NOMO-1 treated with DMSO at 0.1 percent for 48 hours (cell line): Measurements from ENCODE around the gene SYNPO2.
"Not testable (repeated sequence)": the region's sequence is repeated elsewhere in the genome, so short reads cannot be mapped to it uniquely, and the experiment has no call there.

ENCODE experiments used
- DNase-seq: peaks from one replicate; lab custom pipeline; 2025; ENCODE audit not compliant: unreplicated experiment; lab: John Stamatoyannopoulos, UW

SYNPO2 gene

DNA sequence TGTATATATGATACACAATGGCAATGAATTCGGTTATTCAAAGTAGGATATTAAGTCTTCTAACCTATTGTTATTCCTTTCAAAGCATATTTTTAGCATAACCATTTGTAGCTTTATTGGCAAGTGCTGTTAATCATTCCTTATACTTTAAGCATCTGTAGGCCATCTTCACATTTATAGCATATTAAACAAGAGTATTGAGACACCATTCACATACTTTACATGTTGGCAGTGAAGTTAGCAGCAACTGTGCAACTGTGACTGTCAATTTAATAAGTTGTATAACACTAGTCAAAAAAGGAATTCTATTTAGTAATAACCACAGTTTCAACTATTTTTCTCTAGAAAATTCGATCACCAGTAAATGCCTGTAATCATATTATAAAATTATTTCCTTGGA lies 139.6 kb downstream of the SYNPO2 start:
- no peak for DNase-seq

DNA sequence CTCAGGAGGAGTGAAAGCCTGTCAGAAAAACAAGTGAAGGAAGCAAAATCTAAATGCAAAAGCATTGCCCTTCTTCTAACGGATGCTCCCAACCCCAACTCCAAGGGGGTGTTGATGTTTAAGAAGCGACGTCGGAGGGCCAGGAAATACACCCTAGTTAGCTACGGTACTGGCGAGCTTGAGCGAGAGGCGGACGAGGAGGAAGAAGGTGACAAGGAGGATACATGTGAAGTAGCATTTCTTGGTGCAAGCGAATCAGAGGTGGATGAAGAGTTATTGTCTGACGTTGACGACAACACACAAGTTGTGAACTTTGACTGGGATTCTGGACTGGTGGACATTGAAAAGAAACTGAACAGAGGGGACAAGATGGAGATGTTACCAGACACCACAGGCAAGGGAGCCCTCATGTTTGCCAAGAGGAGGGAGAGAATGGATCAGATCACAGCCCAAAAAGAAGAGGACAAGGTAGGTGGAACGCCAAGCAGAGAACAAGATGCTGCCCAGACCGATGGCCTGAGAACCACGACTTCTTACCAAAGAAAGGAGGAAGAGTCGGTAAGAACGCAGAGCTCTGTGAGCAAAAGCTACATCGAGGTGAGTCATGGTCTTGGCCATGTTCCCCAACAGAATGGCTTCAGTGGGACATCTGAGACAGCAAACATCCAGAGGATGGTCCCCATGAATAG lies 141.3 kb downstream of the SYNPO2 start:
- DNase-seq = no peak

DNA sequence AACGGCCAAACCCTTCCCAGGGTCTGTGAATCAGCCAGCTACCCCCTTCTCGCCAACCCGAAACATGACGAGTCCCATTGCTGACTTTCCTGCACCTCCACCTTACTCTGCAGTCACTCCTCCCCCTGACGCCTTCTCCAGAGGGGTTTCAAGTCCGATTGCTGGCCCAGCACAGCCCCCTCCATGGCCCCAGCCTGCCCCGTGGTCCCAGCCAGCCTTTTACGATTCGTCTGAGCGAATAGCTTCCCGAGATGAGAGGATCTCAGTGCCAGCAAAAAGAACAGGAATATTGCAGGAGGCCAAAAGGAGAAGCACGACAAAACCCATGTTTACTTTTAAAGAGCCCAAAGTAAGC lies 141.9 kb downstream of the SYNPO2 start:
- no peak for DNase-seq

DNA sequence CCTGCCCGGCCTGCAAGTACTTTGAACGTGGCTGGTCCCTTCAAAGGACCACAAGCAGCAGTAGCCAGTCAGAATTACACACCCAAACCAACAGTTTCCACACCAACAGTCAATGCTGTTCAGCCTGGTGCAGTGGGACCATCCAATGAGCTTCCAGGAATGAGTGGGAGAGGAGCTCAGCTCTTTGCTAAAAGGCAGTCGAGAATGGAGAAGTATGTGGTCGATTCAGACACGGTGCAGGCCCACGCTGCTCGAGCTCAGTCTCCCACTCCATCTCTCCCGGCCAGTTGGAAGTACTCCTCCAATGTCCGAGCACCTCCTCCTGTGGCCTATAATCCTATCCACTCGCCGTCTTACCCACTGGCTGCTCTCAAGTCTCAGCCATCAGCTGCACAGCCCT lies 142.6 kb downstream of the SYNPO2 start:
- DNase-seq = no peak

DNA sequence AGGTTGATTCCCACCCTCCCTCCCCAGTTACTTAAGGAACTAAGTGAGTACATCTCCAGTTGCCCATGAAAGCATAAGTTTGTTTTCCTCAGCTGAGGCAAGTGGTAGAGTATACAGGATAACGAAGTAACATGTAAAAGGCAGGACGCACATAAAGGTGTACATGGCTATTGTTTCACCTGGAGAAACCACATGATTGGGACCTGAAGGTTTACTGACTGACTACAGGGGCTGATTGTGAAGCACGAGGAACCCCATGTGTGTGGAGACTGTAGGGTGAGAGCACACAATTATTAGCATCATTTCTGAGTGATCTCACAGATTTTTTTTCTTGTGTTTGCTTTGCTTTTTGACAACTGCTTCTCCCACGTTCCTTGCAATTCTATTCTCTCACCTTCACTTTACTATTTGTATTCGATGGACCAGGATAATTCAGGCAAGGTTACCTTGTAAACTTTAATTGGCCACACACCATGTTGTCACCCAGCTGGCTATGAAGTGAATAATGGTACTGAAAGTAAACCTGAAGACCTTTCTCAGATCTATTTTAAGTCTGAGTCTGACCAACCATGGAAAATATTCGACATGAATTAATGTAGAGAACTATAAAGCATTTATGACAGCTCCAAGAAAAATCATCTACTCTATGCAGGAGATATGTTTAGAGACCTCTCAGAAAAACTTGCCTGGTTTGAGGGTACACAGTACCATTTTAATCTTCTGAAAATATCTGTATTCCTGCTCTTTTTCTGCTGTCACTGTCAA lies 144.4 kb downstream of the SYNPO2 start:
- no peak for DNase-seq

DNA sequence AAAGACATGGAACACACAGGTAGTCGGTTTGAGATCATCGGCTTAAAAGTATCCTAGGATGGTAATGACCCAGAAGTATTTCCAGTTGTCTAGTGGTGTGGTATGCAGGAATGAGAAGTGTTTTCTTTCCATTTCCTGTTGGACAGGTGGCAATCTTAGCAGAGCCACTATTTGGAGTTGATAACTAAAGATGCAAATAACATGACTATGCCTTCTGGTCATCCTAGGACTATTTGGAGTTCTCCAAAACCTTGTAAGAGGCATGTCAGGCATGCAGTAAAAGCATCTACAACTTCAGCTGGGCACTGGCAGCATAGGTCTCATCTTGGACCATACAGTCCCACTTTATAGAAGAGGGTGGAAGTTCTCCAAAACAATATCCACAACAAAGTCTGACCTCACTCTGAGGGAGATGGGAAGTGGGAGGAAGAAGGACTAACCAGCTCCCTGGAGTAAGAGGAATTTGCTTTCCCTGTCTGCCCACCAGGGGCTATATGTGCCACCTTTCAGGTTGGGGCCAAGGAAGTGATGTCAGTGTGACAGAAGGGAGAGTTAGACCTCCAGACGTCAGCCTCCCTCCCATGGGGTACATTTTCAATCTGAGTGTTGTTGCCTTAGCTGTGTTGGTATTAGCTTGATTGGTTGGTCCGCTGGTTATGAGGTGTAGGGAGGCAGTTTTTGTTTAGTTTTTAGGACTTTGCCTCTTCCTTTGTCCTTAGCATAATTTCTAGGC lies 145.8 kb downstream of the SYNPO2 start:
- DNase-seq = no peak

DNA sequence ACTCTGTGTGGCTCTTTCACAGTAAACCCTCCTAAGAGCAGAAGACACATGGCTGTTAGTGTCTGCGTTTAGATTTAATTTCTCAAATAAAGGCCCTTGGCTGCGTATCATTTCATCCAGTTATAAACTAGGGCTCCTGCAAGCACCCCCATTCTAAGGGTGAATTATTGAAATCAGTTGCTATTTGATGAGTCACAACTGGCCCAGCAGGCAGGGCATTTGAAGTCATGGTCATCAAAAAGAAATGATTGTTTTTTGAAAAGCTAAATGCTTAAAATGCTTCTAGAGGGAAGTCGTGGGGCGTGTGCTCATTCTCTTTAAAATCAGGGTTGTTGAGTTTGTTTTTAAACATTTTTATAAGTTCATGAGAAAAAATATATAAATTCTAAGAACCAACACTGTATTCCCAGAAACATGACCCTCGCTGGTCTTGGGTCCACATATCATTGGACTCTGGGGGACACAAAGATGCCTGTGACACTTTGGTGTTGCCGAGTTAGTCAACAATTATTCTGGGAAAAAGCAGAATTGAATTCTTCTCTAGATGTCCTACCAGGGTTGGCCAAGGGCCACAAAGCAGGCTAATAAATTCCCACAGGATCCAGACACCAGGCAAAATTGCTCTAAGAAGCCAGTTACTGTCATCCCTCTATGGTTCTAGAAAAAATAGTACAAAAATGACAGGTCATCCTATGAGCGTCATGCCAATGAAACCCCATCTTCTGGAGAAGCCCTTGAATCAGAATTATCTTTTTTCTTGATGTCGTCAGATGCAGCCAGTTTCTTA lies 147.5 kb downstream of the SYNPO2 start:
- no peak for DNase-seq

DNA sequence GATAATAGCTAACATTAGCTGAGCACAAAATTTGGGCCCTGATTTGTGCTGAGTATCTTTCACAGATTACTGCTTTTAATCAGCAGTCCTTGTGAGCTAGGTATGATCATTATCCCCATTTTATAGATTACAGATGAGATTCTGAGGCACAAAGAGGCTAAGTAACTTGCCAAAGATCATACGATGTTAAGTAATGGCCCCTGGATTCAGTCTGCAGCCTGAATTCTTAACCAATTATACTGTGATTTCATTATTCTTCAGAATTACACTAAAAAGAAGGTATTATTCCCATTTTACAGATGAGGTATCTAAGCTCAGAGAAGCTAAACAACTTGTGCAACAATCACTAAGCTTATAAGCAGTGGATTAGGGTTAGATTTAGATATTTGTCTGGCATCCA lies 149.1 kb downstream of the SYNPO2 start:
- no peak for DNase-seq

DNA sequence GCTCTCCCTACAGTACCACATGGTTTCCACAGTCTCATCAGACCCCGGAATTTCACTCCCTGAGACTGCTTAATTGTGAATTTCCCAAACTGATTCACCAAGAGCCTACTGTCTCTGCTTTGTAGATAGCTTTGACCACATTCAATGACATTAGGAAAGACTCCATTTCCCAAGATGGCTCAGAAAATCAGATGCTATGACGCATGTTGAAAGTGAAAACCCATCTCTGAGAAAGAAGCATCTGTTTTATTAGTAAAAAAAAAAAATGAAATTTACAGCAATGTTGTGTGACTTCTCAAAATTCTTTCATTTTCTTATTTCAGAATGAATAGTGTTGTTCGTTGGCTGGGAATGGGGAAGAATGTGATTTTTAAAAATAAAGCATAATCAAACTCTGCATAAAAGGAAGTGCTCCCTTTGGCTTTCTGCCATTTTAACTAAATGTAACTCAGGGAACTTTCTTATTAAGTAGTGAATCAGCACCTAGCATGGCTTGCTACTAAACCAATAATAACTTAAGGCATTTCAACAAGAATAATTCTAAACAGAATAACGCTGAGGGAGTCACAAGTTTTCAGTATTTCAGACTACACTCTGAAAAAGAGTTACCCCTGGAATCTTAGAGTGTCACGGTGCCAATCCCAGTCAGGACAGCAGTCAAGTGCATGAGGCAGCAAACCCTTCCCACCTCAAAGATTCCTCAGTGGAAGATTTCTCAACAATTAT lies 149.6 kb downstream of the SYNPO2 start:
- DNase-seq = peak; percentile 8

DNA sequence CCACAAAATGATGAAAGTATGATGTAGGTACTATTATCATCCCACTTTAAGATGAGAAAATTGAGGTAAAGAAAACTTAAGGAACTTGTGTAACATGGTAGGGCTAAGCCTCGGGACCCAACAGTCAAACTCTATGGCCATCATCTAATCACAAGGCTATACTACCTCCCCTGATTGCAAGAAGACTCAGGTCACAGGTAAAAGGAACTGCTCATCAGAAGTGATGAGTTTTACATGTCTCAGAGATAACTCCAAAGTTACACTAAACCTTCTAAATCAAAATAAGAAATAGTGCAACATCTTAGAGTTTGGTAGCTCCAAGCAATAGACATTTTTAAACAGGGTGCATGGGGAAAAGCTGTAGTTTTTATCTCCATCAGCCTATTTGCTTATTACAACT lies 150.5 kb downstream of the SYNPO2 start:
- DNase-seq = no peak

DNA sequence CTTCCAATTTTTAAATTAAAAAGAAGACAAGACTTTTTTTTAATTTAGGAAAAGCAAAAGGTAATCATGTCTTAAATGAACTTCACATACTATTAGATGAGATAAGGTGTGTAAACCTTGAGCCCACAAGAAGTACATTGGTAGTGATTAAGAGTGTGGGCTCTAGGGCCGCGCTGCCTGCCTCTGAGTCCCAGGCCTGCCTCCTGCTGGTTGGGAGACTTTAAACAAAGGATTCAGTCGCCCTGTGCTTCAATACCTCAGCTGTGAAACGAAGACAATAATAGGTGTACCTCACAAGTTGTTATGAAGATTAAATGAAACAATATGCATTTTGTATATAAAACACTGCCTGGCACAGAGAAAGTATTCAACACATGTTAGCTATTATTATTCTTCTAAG lies 151.1 kb downstream of the SYNPO2 start:
- DNase-seq = no peak

DNA sequence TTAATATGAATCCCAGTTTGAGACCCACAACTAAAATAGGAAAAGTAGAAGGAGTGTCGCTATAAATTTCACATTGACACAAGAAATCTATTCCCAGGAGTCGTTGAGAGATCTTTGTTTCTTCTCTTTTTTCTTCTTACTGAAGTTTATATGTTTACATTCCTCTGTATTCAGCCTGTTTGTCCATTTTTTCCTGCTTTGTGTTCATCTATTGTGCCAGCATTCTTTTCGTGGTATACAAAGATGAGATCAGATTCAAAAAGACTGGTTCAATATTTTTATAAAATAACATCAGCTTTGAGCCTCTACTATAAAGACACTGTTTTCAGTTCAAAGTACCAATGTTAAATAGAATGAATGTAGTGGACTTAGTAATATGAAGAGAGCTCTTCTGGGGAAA lies 151.6 kb downstream of the SYNPO2 start:
- DNase-seq = no peak

DNA sequence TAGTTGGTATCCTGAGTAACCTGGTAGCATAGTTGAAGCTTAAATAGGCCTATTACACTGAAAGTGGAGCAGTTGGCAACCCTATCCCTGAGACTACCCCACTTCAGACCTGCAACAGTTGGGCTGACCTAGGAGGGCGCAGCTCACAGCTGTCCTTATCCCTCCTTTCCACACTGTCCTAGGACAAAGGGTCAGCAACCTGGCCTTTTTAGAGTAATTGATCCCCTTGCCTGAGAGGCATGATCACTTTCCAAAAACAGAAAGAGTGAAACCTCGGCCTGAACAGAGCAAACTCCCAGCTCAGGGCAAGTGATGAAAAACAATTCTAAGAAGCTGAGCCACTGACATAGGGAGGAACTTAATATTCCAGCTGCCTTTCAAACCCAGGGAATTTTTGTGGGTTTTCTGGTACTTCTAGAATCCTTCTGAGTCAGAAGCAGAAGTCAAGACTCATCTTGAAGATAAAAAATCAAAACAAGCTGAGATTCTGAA lies 152.1 kb downstream of the SYNPO2 start:
- DNase-seq = no peak

DNA sequence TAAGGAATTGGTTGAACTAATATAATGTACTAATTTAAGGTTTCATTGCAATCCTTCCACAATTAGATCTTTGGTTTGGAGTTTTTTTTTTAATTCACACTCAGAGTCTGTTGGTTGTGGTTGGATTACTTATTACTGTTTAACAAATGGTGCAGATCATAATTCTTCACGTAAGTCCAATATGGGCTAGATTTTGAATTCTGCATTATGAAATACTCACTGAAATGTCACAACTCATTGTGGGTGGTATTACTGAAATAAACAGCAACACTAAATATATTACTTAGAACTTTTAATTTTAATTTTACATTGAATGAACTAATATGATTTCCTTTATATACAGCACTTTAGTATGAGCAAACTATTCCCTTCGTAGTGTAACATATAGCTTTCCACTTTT lies 152.7 kb downstream of the SYNPO2 start:
- no peak for DNase-seq

DNA sequence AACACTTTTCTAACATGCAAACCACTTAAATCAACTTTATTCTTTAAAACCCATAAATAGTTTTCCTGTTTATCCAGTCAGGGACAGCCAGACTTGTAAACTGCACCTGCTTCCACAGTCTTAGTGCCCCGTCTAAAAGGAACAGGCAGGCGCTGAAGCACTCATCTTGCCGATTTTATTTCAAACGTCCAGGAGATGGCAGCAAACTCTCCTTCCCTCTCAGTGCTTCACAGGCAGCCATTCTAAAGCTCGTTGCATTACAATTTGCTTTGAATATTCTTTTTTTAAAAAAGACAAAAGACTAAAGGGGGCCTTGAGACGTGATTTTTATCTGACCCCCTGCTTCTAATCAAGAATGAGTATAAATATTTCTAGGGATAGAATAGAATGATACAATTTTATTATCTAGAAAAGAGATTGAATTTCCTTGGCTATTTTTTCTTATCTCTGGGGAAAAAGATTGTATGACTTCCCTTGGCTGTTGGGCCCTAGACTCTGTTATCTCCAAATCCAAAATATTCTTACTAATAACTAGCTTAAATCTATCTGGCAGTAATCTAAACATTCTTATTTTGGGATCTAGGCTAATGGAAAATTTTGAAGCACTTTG lies 153.4 kb downstream of the SYNPO2 start:
- peak; percentile 68 for DNase-seq

DNA sequence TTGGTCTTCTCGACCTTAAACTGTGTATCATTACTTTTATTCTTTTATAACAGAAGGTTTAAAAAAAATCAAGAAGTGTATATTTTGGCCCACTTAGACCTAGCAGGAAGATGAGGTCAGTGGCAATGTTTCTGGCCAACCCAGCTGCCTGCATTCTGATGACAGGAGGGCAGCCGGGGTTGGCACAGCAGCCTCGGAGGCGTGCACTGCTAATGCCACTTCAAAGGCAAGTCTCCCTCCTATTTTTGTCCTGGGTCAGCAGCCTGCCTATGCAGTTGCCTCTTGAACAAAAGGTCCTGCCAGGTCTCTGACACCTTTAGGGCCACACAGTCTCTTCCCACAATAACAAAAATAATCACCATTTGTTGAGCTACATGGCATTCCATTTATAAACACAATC lies 157.6 kb downstream of the SYNPO2 start:
- no peak for DNase-seq

DNA sequence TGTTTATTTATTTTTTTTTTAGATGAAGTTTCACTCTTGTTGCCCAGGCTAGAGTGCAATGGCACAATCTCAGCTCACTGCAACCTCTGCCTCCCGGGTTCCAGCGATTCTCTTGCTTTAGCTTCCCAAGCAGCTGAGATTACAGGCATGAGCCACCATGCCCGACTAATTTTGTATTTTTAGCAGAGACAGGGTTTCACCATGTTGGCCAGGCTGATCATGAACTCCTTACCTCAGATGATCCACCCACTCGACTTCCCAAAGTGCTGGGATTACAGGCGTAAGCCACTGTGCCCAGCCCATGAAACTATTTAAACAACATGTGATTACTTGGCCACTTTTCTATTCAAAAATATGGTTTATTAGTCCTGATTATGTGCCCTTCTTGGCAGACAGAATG lies 158.4 kb downstream of the SYNPO2 start:
- DNase-seq = not testable (repeated sequence)

DNA sequence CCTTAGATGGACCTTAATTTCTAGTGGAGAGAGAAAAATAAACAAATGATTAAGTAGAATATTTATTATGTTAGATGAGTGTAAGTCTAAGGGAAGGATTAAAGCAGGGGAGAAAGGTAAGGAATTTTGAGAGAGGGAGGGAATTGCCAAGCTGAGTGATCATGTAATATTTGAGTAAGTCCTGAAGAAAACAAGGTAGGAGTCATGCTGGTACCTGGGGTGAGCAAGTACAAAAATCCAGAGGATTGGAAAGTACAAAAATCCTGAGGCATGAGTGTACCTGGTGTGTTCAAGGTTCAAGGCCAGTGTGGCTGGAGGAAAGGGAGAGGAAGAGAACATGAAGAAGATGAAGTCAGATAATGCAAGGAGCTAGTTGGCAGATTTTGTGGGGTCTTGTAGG lies 159.8 kb downstream of the SYNPO2 start:
- DNase-seq = no peak

DNA sequence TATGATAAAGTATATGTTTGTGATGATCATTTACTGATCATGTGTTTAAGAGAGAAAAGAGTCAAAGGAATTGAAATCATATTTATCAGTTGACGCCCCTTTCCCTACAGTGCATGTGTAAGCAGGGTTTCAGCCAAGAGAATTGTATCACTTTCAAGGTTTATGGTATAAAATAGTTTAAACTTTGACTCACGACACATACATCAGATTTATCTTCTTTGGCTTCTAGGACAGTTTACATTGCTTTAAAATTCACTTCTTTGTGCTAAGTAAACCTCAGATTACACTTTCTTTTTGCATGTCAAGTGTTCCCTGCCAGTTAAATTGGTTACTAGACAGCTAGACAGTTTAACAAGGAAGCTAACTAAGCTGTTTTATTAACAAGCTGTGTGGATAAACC lies 160.7 kb downstream of the SYNPO2 start:
- DNase-seq = no peak

DNA sequence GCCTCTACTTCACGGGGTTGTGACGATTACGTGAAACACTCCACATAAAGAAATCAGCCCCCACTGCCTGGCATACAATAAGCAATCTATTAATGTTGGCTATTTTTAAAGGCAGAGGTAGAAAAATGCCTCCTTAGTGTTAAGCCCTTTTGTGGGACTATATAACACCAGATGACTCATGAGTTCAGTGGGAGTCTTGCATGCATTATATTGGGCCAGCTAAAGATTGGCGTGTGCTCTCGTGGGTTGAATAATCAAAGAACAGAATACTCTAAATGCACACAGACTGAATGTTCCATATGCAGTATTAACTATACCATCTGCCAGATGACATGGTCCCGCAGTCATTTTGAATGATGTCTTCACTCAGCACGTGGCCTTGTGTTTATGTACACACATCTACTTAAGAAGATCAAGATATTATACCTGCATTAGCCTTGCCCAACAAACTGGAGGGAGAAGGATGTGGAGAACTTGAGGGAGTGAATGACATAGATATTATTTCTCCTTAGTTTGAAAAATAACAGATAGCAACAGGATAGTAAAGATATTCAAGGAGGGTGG lies 162.0 kb downstream of the SYNPO2 start:
- no peak for DNase-seq
